HEK293T (cell line): ENCODE measurements around the gene GPR158.

Experiments used
- ARNT ChIP-seq: fragments of 450-650 bp; IDR thresholded peaks from 2 replicates; pipeline ENCODE4 v1.6.1; 2017; ENCODE audit warnings: mild to moderate bottlenecking
- BHLHE40 ChIP-seq: fragments of 450-650 bp; IDR thresholded peaks from 2 replicates; pipeline ENCODE4 v1.6.1; 2016; ENCODE audit warnings: mild to moderate bottlenecking, moderate library complexity, borderline replicate concordance
- CTBP1 ChIP-seq: fragments of 450-650 bp; IDR thresholded peaks from 2 replicates; pipeline ENCODE4 v1.6.1; 2016; ENCODE audit warnings: borderline replicate concordance
- ELF4 ChIP-seq: fragments of 450-650 bp; IDR thresholded peaks from 2 replicates; pipeline ENCODE4 v1.6.1; 2017; ENCODE audit warnings: antibody characterized with exemption
- FOXA1 ChIP-seq: fragments of 450-650 bp; IDR thresholded peaks from 2 replicates; pipeline ENCODE4 v1.6.1; 2016; ENCODE audit warnings: mild to moderate bottlenecking
- FOXK2 ChIP-seq: fragments of 450-650 bp; IDR thresholded peaks from 2 replicates; pipeline ENCODE4 v1.6.1; 2016; ENCODE audit warnings: mild to moderate bottlenecking
- FOXM1 ChIP-seq: fragments of 450-650 bp; IDR thresholded peaks from 2 replicates; pipeline ENCODE4 v1.6.1; 2017; ENCODE audit warnings: mild to moderate bottlenecking, borderline replicate concordance
- PKNOX1 ChIP-seq: fragments of 450-650 bp; IDR thresholded peaks from 2 replicates; pipeline ENCODE4 v1.6.1; 2016
- SP1 ChIP-seq: fragments of 450-650 bp; IDR thresholded peaks from 2 replicates; pipeline ENCODE4 v1.6.1; 2017
- SUZ12 ChIP-seq: fragments of 450-650 bp; IDR thresholded peaks from 2 replicates; pipeline ENCODE4 v1.6.1; 2016; ENCODE audit warnings: mild to moderate bottlenecking
- ZNF384 ChIP-seq: fragments of 450-650 bp; IDR thresholded peaks from 2 replicates; pipeline ENCODE4 v1.6.1; 2016

- TF ChIP-seq ZNF384, result no peak
- TF ChIP-seq BHLHE40, result no peak
- no peak for TF ChIP-seq CTBP1
- no peak for TF ChIP-seq FOXM1
- no peak for TF ChIP-seq FOXA1
- no peak for TF ChIP-seq PKNOX1
- TF ChIP-seq ARNT, result no peak
- no peak for TF ChIP-seq FOXK2
- no peak for TF ChIP-seq SUZ12
- no peak for TF ChIP-seq SP1
- TF ChIP-seq ELF4, result no peak
Measured at GRCh38 chr10:25497246-25497645, 322.4 kb downstream of the GPR158 start.
